Esophagus muscularis mucosa (tissue), 4 donors: ENCODE results near the gene SPI1. TPM values are rescaled to one million over a fixed set of nuclear protein-coding genes. Genes with fewer than 3 reads are reported as not detected.

Source experiments
- DNase-seq: peaks from one replicate; pipeline ENCODE4 v3.0.0-alpha.2; 2017; ENCODE audit errors: extremely low spot score
- H3K27ac ChIP-seq, 4 donors: fragments of 200-600 bp; sonication (generic); replicated peaks in 1 of 4; 1 replicate in 3 of 4; 2 replicates in 1 of 4; pipeline ENCODE4 v1.5.1; 2016 to 2019; ENCODE audit warnings: mild to moderate bottlenecking in 1 of 4
- H3K27me3 ChIP-seq, 4 donors: fragments of 200-600 bp; sonication (generic); one replicate each; pipeline versions ENCODE4 v1.5.1 to v1.6.0; 2016 to 2019
- H3K36me3 ChIP-seq, 4 donors: fragments of 200-600 bp; sonication (generic); one replicate each; pipeline ENCODE4 v1.5.1; 2016 to 2019
- H3K4me1 ChIP-seq, 4 donors: fragments of 200-600 bp; sonication (generic); one replicate each; pipeline ENCODE4 v1.5.1; 2016 to 2019
- H3K4me3 ChIP-seq, 4 donors: fragments of 200-600 bp; sonication (generic); 1 replicate in 2 of 4; 2 replicates in 2 of 4; pipeline ENCODE4 v1.5.1; 2016 to 2019; ENCODE audit warnings: mild to moderate bottlenecking in 4 of 4, moderate library complexity in 1 of 4
- H3K9me3 ChIP-seq, 4 donors: fragments of 200-600 bp; sonication (generic); 1 replicate in 3 of 4; 2 replicates in 1 of 4; pipeline ENCODE4 v1.5.1; 2016 to 2019
- CTCF ChIP-seq, 3 experiments: fragments of 200-600 bp in 2 of 3; fragments of 450-650 bp in 1 of 3; sonication (generic) in 2 of 3; IDR thresholded peaks; one replicate each; pipeline ENCODE4 v1.5.1; 2017 to 2019; ENCODE audit warnings: antibody characterized with exemption in 3 of 3, mild to moderate bottlenecking in 2 of 3, moderate library complexity in 1 of 3
- EP300 ChIP-seq: sonication (generic); formaldehyde crosslinking; IDR thresholded peaks from one replicate; pipeline ENCODE4 v1.6.1; 2017; ENCODE audit warnings: antibody characterized with exemption
- POLR2A ChIP-seq: fragments of 450-650 bp; IDR thresholded peaks from one replicate; pipeline ENCODE4 v1.6.1; 2017; ENCODE audit warnings: antibody characterized with exemption, moderate library complexity, mild to moderate bottlenecking, low read depth
- POLR2AphosphoS5 ChIP-seq, 2 donors: sonication (generic); formaldehyde crosslinking; IDR thresholded peaks; one replicate each; pipeline ENCODE4 v1.6.1; 2017; ENCODE audit warnings: antibody characterized with exemption in 2 of 2
- WGBS: methylation state at CpG from one replicate; pipeline ENCODE4 v1.1.5; 2018; 5-methylcytosine and 5-hydroxymethylcytosine counted together
- intact Hi-C: fragments of 100-400 bp; cut with DNase I; formaldehyde crosslinking; loops from one replicate; pipeline ENCODE4 v1.15.1; 2023
- total RNA-seq, 4 donors: library from RNA; depleted of rRNA; stranded (reverse); fragments of >200 nt; gene quantifications; one replicate each; pipeline versions ENCODE4 v1.1.0 to v1.2.1, GENCODE V29; 2016

SPI1 gene
- total RNA-seq, 4 donors from 2014 or later, result 17.6 to 34.6 (median 20.5) TPM

GRCh38 chr11:47413908-47414684 lies 35.7 kb upstream of the SPI1 start:
- 49% methylated on average over 12 of the region's 16 CpGs for WGBS
- no peaks in the 10 kb centered on the region for H3K27me3 ChIP-seq
- TF ChIP-seq EP300 (no peak), POLR2AphosphoS5 (IDR thresholded peaks at IDR 0.05) (peak; percentile 57 to 75)
- intact Hi-C loops, result no loop called here
- no peaks in the 10 kb centered on the region for H3K9me3 ChIP-seq
- H3K4me1 ChIP-seq, result peaks cover 52 to 97% (median 89%) of the 10 kb centered on the region in 4 donors
- H3K36me3 ChIP-seq, result peaks cover 44 to 85% (median 69%) of the 10 kb centered on the region in 4 donors
- DNase-seq, result no peak
- H3K4me3 ChIP-seq, result no peak overlapping the region
- H3K27ac ChIP-seq, result peak overlapping the region; percentile 88 to 98 (median 90)

GRCh38 chr11:47413351-47413750 lies 35.0 kb upstream of the SPI1 start:
- peaks cover 54 to 96% (median 91%) of the 10 kb centered on the region in 4 donors for H3K4me1 ChIP-seq
- H3K4me3 ChIP-seq, result no peak overlapping the region
- H3K27ac ChIP-seq, result peak overlapping the region; percentile 88 to 98 (median 90)
- intact Hi-C loops, result no loop called here
- no peak for DNase-seq
- peaks cover 37 to 78% (median 62%) of the 10 kb centered on the region in 4 donors for H3K36me3 ChIP-seq
- WGBS, result 83% methylated on average over 13 of the region's 13 CpGs
- H3K27me3 ChIP-seq, result no peaks in the 10 kb centered on the region
- TF ChIP-seq POLR2A, result no peak
- no peaks in the 10 kb centered on the region for H3K9me3 ChIP-seq

DNA sequence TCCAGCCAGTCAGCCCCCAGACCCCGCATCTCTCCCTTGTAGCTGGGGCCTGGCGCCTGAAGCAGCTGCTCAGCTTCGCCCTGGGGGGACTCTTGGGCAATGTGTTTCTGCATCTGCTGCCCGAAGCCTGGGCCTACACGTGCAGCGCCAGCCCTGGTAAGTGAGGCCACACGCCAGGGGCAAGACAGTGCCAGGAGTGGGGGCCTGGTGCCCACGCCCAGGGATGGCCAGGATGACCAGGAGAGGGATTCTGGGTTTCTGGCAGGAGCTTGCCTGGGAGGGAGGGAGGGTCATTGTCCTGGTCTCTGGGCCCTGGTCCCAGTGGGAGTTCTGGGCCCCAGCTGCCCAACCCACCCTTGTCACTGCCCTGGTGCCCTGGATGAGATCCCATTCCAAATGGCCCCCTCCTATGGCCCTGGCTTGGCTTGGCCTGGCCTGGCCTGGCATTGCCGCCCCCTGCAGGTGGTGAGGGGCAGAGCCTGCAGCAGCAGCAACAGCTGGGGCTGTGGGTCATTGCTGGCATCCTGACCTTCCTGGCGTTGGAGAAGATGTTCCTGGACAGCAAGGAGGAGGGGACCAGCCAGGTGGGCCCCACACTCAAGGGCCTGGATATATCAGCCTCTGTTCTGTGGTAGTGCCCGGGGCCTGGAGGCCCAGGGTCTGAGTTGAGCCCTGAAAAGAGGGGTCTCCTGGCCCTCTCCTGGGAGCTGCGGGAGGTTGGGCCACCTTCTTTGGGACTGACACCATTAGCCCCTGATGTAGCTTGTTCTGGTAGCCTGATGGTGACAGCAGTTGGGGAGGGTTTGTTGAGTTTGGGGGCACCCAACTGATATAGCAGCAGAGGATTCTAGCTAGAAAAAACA lies 33.8 kb upstream of the SPI1 start:
- no peak for TF ChIP-seq POLR2AphosphoS5 (IDR thresholded peaks at IDR 0.05)
- TF ChIP-seq CTCF (IDR thresholded peaks at IDR 0.05), result peak; percentile 49 to 75 (median 49)
- H3K27me3 ChIP-seq, result no peaks in the 10 kb centered on the region
- no peaks in the 10 kb centered on the region for H3K9me3 ChIP-seq
- DNase-seq, result no peak
- 60% methylated on average over 2 of the region's 12 CpGs for WGBS
- peaks cover 29 to 65% (median 50%) of the 10 kb centered on the region in 4 donors for H3K36me3 ChIP-seq
- H3K27ac ChIP-seq, result peak overlapping the region; percentile 47 to 98 (median 97)
- peaks cover 59 to 91% (median 86%) of the 10 kb centered on the region in 4 donors for H3K4me1 ChIP-seq
- H3K4me3 ChIP-seq, result no peak overlapping the region
- intact Hi-C loops, result no loop called here

DNA sequence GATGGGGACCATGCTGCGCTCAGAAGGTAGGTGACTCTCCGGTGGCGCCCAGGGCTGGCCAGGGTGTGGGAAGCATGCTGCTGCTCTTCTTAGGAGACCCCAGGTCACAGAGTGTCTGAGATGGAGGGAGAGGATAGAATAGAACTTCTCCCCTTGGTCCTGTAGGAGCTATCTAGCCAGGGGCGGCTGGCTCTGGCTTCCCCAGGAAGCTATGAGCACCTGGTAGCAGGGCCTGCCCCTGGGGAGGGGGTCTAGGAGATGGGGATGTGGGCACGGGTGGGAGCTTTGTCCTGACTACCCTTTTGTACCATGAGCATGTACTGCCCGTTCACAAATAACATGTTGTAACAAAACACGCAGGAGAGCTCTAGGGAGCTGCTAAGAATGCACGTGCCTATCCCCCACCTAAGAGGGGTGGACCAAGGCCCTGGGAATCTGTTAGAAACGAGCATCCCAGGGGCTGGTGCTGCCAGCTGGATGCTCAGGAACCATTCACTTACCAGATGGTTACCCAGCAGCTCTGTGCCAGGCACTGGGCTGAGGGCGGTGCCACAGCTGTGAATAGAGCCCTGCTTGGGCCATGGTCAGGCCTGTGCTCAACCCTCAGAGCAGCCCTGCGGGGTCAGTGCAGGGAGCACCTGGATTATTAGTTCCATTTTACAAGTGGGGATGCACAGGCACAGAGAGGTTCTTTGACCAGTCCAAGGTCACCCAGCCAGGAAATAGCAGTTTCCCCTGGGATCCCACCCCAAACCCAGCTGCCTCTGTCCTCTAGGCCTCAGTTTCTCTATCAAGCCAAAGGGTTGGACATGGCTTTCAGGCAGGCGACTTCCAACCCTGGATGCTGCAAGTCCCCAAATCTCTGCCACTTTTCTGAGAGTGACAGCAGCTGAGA lies 32.3 kb upstream of the SPI1 start:
- H3K27me3 ChIP-seq, result no peaks in the 10 kb centered on the region
- intact Hi-C loops, result no loop called here
- no peak for TF ChIP-seq POLR2A
- no peaks in the 10 kb centered on the region for H3K9me3 ChIP-seq
- peaks cover 48 to 80% (median 77%) of the 10 kb centered on the region in 4 donors for H3K4me1 ChIP-seq
- DNase-seq, result no peak
- WGBS, result 75% methylated on average over 8 of the region's 12 CpGs
- H3K4me3 ChIP-seq, result peak overlapping the region; percentile 82 to 94 (median 88)
- peak overlapping the region; percentile 96 to 98 (median 98) for H3K27ac ChIP-seq
- H3K36me3 ChIP-seq, result peaks cover 29 to 55% (median 48%) of the 10 kb centered on the region in 4 donors

- 90% methylated on average over 4 of the region's 31 CpGs for WGBS
- Histone ChIP-seq H3K27me3 (no peaks in the 10 kb centered on the region), H3K36me3 (peaks cover 24 to 46% (median 40%) of the 10 kb centered on the region in 4 donors), H3K4me1 (peaks cover 39 to 71% (median 68%) of the 10 kb centered on the region in 4 donors), H3K27ac (peak overlapping the region; percentile 96 to 98 (median 98)), H3K9me3 (no peaks in the 10 kb centered on the region), H3K4me3 (peak overlapping the region; percentile 82 to 94 (median 88))
- TF ChIP-seq POLR2A, result no peak
- TF ChIP-seq POLR2AphosphoS5 (IDR thresholded peaks at IDR 0.05), result no peak
- TF ChIP-seq CTCF (IDR thresholded peaks at IDR 0.05), result no peak
- no peak for TF ChIP-seq EP300
- intact Hi-C loops, result loop anchor here (5.0 kb wide), 1 partner anchor 37 kb away; no protein-coding TSS in a partner anchor
- no peak for DNase-seq
Observed at GRCh38 chr11:47409440-47410369, 31.4 kb upstream of the SPI1 start.
